GM21390 (cell line): ENCODE measurements around the gene ACKR1.

Experiments used
- ATAC-seq: cut with Tn5 transposase; IDR thresholded peaks from one replicate; pipeline ENCODE4 v1.9.1; 2021; ENCODE audit not compliant: unreplicated experiment

The ACKR1 gene

GRCh38 chr1:159218649-159219636 lies 14.3 kb downstream of the ACKR1 start:
- ATAC-seq: no peak

- ATAC-seq: no peak
These were observed 17.6 kb downstream of the ACKR1 start for GRCh38 chr1:159222075-159222865.

DNA sequence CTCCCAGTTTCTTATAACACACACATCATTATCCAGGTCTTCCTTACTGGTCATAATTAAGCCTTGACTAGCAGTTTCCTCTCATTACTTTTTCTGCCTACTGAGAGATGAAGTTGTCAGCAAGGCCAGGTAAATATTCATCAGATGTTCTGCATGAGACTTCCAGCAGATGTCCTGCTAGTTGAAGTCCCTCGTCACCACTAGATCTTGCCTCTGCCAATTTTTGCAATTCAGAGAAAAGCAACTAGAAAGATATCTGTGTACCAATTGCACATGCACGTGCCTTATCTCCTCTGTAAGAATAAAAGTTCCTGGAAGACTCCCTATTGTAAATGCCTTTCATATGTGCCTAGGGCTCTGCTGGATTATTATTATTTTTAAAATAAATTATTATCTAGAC lies 18.3 kb downstream of the ACKR1 start:
- no peak for ATAC-seq

DNA sequence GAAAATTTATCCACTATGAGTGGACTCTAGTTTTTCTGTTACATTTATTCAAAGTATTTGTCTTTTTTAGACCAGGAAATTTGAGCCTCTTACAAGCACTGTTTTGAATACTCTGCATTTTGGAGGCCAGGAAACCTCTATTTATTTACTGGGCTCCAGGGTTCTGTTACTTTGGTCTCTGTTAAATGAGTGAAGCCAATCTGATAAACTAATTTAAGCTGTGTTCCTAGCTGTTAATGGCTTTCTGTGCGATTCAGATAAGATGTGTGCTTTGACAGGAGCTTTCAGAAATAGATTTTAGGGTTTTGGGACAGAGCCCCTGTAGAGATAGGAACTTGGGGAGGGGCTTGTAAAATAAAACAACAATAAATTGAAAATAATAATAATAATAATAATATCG lies 23.9 kb downstream of the ACKR1 start:
- no peak for ATAC-seq

GRCh38 chr1:159229260-159229885 lies 24.7 kb downstream of the ACKR1 start:
- ATAC-seq: no peak

GRCh38 chr1:159229896-159230295 lies 25.2 kb downstream of the ACKR1 start:
- no peak for ATAC-seq

- peak; percentile 96 for ATAC-seq
These were observed 35.0 kb downstream of the ACKR1 start for GRCh38 chr1:159239551-159240220.

DNA sequence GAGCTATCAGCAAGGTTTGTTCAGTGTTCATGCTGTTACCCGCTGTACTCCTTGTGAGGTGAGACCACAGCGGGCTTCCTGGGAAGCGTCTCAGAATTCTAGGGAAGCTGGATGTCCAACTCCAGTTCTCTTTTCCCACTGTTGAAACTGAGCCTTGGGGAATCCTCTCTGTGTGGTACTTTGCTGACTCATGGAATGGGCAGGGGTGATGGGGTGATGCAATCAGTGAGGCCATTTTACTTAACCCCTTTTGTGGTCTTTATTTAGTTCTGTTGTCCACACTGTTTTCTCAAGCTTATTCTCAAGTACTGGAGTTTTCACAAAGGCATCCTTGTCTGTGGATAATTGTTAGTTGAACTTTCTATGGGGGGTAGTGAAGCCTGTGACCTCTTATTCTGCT lies 42.6 kb downstream of the ACKR1 start:
- ATAC-seq: no peak

DNA sequence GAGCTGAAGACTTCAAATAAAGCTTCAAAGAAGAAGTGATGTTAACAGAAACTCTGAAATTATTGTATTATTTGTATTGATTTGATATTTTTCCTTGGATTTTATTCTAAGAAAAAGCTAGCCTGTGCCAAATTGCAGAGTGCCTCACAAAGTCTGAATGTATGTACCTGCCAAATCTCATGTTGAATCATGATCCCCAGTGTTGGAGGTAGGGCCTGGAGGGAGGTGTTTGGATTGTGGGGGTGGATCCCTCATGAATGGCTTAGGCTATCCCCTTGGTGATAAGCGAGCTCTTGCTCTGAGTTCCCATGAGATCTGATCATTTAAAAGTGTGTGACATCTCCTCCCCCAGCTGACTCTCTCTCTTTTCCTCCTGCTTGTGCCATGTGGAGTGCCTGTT lies 43.6 kb downstream of the ACKR1 start:
- no peak for ATAC-seq

GRCh38 chr1:159250638-159251216 lies 46.1 kb downstream of the ACKR1 start:
- no peak for ATAC-seq
